ENCODE results near the gene CDC42BPA.

GRCh38 chr1:226950316-226950715, 368.0 kb downstream of the CDC42BPA start:
- TF ChIP-seq POLR2A (IDR thresholded peaks at IDR 0.05), result no peak
- no peak for TF ChIP-seq CTCF (IDR thresholded peaks at IDR 0.05)

Measured in lower leg skin (tissue), 3 donors.